NCI-H524 treated with DMSO at 0.1 percent for 48 hours (cell line): ENCODE data around the gene C19orf47.
A peak's percentile ranks its signal among the peaks of the same experiment; 100 is the strongest.

Source experiments
- DNase-seq: peaks from one replicate; lab custom pipeline; 2025; lab: John Stamatoyannopoulos, UW

The C19orf47 gene

DNA sequence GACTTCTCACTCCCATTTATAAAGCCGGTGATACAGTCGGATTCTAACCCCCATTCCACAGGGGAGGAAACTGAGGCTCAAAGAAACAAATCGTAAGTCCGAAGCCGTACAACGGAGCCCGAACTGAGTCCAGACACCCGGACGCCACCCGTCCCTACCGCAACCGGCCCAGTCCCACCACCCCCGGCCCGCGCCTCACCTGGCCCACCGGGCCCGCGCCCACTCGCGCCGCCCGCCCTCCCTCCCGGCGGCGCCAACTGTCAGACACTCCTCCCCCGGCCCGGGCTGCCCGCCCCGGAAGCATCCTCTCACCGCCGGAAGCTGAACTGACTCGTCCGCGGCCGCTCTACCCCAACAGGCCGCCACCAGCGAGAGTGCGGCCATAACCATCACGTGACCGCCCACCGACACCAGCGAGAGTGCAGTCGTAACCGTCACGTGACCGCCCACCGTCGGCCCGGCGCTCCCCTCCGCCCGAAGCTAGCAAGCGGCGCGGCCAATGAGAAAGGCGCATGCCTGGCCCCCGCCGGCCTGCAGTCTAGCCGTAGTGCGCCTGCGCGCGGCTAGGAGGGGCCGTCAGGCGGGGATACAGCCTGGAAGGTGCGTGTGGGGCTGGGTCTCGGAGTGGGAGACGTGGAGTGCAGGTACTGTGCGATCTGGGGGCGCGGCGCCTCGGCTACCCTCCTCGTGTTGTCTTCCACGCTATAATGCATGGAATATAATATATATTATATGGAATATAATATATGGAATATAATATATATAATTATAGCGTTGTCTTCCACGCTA is at the start of gene C19orf47, which contains the start of gene PLD3:
Gene C19orf47, minus strand, starts transcription at position 273 of the 789 bp plus-strand sequence. CDS start 6,540 bp downstream, outside the sequence.
Gene PLD3, plus strand, starts transcription at position 571 of the 789 bp plus-strand sequence. CDS start 17,789 bp downstream, outside the sequence.
- peak; percentile 98 for DNase-seq

GRCh38 chr19:40397568-40397906 is 49.3 kb upstream of the C19orf47 start:
- no peak for DNase-seq

DNA sequence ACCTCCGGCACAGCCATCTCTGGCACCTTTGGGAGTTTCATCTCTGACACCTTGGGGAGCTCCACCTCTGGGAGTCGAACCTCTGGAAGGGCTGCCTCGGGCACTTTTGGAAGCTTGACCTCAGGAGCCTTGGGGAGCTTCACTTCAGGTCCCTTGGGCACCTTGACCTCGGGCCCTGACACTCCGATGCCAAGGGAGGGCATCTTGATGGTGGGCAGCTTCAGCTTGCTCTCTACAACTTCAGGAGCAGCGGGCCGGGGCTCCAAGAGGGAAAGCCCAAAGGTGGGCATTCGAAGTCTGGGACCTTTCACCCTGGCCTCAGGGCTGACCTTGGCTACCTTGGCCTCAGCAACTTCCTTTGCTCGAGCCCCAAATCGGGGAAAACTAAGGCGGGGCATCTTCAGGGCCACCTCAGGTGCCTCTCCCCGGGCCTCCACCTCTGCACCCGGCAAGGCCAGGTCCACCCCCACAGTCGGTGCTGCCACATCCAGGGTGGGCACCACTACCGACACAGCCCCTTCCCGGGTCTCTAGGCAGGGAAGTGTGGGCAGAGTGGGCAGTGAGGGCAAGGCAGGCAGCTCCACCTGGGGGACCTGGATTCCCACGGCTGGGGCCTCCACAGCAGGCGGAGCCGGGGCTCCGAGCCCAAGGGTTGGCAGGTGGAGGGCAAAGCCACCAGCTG is 48.8 kb upstream of the C19orf47 start:
- DNase-seq = no peak

GRCh38 chr19:40395956-40396355 is 47.8 kb upstream of the C19orf47 start:
- no peak for DNase-seq

- no peak for DNase-seq
Measured at GRCh38 chr19:40394816-40395210, 46.6 kb upstream of the C19orf47 start.

GRCh38 chr19:40393894-40394815 is 46.0 kb upstream of the C19orf47 start:
- no peak for DNase-seq

- DNase-seq = no peak
Measured at GRCh38 chr19:40392894-40393517, 44.8 kb upstream of the C19orf47 start.

DNA sequence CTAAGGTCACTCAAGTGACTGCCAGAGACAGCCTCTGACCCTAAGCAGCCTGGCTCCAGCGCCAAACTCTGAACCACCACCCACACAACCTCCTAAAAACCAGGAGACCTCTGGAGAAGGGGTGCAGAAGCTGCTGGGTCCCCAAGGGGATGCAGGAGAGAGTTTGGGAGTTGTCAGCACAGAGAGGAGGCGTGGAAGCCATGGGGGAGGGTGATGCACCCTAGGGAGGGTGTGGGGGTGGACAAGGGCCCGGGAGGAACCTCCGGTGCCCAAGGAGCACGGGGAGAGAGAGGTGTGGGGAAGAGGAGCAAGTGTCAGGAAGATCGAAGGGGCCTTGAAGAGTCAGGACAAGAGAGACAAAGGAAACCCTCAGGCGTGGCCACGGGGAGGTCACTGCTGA is 43.9 kb upstream of the C19orf47 start:
- DNase-seq = no peak

DNA sequence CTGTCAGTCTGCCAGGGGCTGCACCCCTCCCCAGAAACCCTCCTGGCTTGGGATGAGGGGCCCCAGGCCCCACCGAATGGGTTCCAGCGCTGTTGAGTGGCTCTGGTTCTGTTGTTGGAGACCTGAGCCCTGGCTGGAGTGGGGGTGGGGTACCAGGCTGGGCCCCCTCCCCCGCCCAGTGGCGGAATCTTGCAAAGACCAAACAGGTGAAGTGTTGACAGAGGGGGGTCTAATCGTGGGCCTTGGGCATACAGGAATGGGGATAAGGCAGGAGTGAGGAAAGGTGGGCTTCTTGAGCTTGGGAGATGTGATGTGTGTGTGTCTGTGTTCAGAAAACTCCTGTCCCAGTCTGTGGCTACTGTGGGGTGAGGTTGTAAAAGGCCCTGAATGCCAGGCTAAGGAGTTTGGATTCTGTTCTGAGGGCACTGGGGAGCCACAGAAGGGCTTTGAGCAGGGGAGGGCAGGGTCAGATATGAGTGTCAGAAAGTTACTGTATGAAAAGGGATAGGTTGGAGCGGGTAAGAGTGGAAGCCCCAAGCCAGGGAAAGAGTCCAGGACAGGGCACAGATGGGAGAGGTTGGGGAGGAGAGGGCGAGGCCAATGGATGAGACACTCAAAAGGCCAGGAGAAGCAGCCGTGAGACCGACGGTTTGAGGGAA is 42.0 kb upstream of the C19orf47 start, which contains the start of gene HIPK4:
Gene HIPK4, minus strand, starts transcription at position 98 of the 659 bp plus-strand sequence. CDS start 279 bp downstream, outside the sequence.
- no peak for DNase-seq

DNA sequence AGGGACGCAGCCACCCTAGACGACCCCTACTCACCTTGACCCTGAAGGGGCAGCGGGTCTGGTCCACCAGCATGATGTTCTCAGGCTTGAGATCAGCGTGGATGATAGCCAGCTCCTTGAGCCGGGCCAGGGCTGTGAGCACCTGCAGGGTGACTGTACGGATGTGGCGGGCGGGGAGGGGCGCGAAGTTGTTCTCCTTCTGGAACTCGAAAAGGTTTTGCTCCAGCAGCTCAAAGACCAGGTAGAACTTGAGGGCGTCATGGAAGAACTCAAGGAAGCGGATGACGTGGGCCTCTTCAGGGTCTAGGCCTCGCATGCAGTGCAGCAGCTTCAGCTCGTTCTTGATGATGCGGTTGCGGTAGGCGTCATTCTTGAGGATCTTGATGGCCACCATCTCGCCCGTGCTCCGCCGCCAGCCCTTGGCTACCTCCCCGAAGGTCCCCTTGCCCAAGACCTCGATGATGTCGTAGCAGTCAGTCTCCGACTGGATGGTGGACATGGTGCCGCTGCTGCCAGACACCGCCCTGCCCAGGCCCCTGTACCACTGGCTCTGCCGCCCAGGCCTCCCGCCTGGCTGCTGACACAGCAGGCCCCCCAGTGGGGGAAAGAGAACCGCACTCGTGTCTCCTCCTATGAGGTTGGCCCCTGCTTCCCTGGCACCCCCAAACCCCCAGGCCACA is 41.3 kb upstream of the C19orf47 start:
- DNase-seq = no peak

DNA sequence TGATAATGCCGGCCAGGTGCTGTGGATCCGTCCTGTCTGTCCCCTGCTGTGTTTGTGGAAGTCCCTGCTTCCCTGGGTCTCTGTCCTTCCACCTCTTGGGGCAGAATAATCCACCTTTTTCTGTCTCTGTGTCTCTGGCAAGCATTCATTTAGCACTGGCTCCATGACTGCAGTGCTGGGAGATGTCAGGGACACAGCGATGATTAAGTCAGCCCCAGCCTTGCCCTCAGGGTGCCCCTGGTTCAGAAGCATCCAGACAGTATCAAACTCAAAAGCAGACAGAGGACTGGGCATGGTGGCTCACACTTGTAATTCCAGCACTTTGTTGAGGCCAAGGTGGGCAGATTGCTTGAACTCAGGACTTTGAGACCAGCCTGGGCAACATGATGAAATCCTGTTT is 40.3 kb upstream of the C19orf47 start:
- no peak for DNase-seq

DNA sequence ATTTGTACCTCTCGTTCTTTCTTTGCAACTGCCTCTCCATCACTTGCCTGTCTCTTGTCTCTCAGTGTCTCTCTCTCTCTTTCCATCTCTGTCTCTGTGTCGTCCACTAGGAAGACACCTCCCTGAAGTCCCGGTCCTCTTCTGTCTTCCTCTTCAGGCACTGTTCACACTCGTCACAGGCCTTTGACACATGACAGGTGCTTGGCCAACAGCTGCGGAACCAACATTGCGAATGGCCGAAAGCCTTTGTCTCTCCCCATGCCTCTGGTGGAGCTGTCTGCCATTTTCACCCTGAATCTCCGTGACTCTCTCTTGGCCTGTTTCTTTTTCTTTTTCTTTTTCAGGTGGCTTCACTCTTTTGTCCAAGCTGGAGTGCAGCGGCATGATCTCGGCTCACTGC is 39.0 kb upstream of the C19orf47 start:
- DNase-seq = no peak

- no peak for DNase-seq
Measured at GRCh38 chr19:40383668-40384248, 35.6 kb upstream of the C19orf47 start.

DNA sequence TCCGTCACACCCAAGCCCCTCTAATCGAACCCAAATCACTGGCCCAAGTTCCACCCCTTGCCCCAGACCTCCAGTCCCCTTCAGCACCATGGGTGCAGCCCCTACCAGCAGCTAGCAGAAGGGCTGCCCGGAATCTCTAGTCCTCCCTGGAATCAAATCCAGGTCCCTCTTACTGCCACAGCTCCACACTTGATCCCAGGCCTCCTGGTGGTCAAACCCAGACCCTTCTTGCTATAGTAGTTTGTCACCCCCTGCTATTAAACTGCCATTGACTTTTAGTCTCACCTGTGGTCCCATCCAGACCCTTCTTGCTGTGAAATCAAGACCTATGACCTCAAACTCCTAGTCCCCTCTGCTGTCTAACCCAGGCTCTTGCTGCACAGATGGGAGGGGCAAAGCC is 33.1 kb upstream of the C19orf47 start:
- DNase-seq = no peak

- DNase-seq = no peak
Measured at GRCh38 chr19:40380199-40381037, 32.2 kb upstream of the C19orf47 start.

DNA sequence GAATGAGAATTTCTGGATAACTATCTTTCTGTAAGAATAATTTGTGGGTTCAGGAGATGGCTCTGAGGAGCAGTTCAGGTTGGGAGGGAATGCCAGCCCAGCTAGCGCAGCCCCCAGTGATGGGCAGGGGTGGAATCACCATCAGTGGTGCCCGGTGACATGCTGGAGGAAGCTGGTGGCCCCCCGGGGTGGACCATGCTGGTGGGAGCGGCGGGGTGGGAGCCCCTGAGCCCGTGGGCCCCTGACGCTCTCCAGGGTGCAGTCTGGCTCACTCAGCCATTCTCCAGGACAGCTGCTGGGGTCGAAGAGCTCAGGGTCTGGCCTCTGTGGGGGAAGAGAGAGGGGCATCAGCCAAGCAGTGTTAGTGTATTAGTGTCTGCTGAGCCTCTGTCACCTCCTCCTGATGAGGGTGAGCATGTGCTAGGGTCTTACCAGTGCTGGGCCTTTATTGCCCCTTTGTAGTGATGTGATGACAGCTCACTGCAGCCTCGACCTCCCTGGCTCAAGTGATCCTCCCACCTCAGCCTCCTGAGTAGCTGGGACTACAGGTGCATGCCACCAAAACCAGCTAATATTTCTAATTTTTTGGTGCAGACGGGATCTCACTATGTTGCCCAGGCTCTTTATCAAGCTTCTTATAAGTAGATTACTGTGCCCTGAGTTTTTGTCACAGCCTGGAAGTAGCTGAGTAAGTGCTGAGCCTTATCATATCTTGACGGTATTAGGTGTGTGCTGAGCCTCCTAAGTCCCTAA is 31.4 kb upstream of the C19orf47 start:
- no peak for DNase-seq

DNA sequence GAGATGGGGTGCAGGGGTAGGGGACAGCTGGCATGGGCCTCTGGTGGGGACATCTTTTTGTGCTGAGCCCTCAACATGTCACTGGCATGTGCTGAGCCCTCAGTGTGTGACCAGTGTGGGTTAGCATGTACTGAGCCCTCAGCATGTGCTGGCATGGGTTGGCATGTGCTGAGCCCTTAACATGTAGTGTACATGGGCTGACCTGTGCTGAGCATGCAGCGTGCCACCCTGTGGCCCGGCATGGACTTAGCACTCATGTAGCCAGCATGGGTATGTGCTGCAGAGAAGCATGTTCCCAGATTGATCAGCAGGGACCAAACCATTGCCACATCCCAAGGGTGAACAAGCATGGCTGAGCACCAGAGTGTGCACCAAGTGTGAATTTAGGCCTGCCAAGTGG is 30.3 kb upstream of the C19orf47 start:
- DNase-seq = no peak

- DNase-seq = no peak
Measured at GRCh38 chr19:40377876-40378385, 29.7 kb upstream of the C19orf47 start.
